T-helper 1 cell treated with Interleukin-12 subunit alpha and Interleukin-12 subunit beta and Interleukin-4 antibody, amounts not matched to agents 30 μg/mL and 1 μg/mL, for 36 hours (primary cell): ENCODE results near the gene KRTAP22-1.

Source experiments
- H3K27ac Mint-ChIP-seq: one replicate; pipeline ENCODE4 v1.8.0; 2021; ENCODE audit warnings: mild to moderate bottlenecking, mixed read lengths
- H3K27me3 Mint-ChIP-seq: one replicate; pipeline ENCODE4 v1.8.0; 2021; ENCODE audit warnings: low read depth, mixed read lengths
- H3K36me3 Mint-ChIP-seq: one replicate; pipeline ENCODE4 v1.8.0; 2021; ENCODE audit warnings: low read depth, mixed read lengths
- H3K4me1 Mint-ChIP-seq: one replicate; pipeline ENCODE4 v1.8.0; 2021; ENCODE audit warnings: low read depth, mixed read lengths
- H3K4me3 Mint-ChIP-seq: one replicate; pipeline ENCODE4 v1.8.0; 2021; ENCODE audit warnings: mild to moderate bottlenecking, moderate library complexity, mixed read lengths
- H3K9me3 Mint-ChIP-seq: one replicate; pipeline ENCODE4 v1.8.0; 2021; ENCODE audit warnings: mixed read lengths

The KRTAP22-1 gene

GRCh38 chr21:30605968-30606367 lies 5.1 kb downstream of the KRTAP22-1 start:
- Mint-ChIP-seq H3K36me3 (no peaks in the 10 kb centered on the region), H3K9me3 (peaks cover 5% of the 10 kb centered on the region), H3K4me3 (no peak overlapping the region), H3K27me3 (no peaks in the 10 kb centered on the region), H3K27ac (no peak overlapping the region), H3K4me1 (no peaks in the 10 kb centered on the region)

GRCh38 chr21:30612132-30612531 lies 11.2 kb downstream of the KRTAP22-1 start:
- Mint-ChIP-seq H3K4me1 (no peaks in the 10 kb centered on the region), H3K27ac (no peak overlapping the region), H3K36me3 (no peaks in the 10 kb centered on the region), H3K27me3 (no peaks in the 10 kb centered on the region), H3K9me3 (no peaks in the 10 kb centered on the region), H3K4me3 (no peak overlapping the region)

- Mint-ChIP-seq H3K4me3 (no peak within 1 kb of the TSS), H3K36me3 (no peaks in the 10 kb centered on the region), H3K9me3 (no peaks in the 10 kb centered on the region), H3K27ac (no peak within 1 kb of the TSS), H3K4me1 (no peaks in the 10 kb centered on the region), H3K27me3 (no peaks in the 10 kb centered on the region)
These were observed 12.9 kb downstream of the KRTAP22-1 start, which contains the start of gene KRTAP6-1 for GRCh38 chr21:30613836-30614235. KRTAP6-1 (minus strand) TSS chr21:30613930; CDS start chr21:30613904, 26 bp downstream.

- Mint-ChIP-seq H3K4me3 (no peak overlapping the region), H3K4me1 (no peaks in the 10 kb centered on the region), H3K27me3 (no peaks in the 10 kb centered on the region), H3K36me3 (no peaks in the 10 kb centered on the region), H3K27ac (no peak overlapping the region), H3K9me3 (no peaks in the 10 kb centered on the region)
These were observed 14.3 kb downstream of the KRTAP22-1 start for GRCh38 chr21:30615199-30615598.

- Mint-ChIP-seq H3K27ac (no peak within 1 kb of the TSS), H3K36me3 (no peaks in the 10 kb centered on the region)
These were observed 15.2 kb downstream of the KRTAP22-1 start, which contains the start of gene KRTAP20-1 for GRCh38 chr21:30616125-30616524. KRTAP20-1 (plus strand) TSS chr21:30616425; CDS start chr21:30616455, 30 bp downstream.

GRCh38 chr21:30620080-30620479 lies 19.2 kb downstream of the KRTAP22-1 start:
- Mint-ChIP-seq H3K27ac (no peak overlapping the region), H3K27me3 (no peaks in the 10 kb centered on the region), H3K4me1 (no peaks in the 10 kb centered on the region), H3K36me3 (no peaks in the 10 kb centered on the region), H3K4me3 (no peak overlapping the region), H3K9me3 (peaks cover 6% of the 10 kb centered on the region)

More at GRCh38 chr21:30616125-30616524, 15.2 kb downstream of the KRTAP22-1 start, which contains the start of gene KRTAP20-1:
- H3K4me3 Mint-ChIP-seq, result no peak within 1 kb of the TSS
- no peaks in the 10 kb centered on the region for H3K27me3 Mint-ChIP-seq
- no peaks in the 10 kb centered on the region for H3K9me3 Mint-ChIP-seq
- no peaks in the 10 kb centered on the region for H3K4me1 Mint-ChIP-seq

GRCh38 chr21:30620522-30620921 lies 19.6 kb downstream of the KRTAP22-1 start, which contains the start of gene KRTAP20-4:
KRTAP20-4 (plus strand) TSS chr21:30620627.
- H3K4me3 Mint-ChIP-seq, result no peak within 1 kb of the TSS
- H3K9me3 Mint-ChIP-seq, result peaks cover 6% of the 10 kb centered on the region
- H3K36me3 Mint-ChIP-seq, result no peaks in the 10 kb centered on the region
- no peaks in the 10 kb centered on the region for H3K4me1 Mint-ChIP-seq
- no peak within 1 kb of the TSS for H3K27ac Mint-ChIP-seq
- no peaks in the 10 kb centered on the region for H3K27me3 Mint-ChIP-seq

GRCh38 chr21:30623362-30623761 lies 22.5 kb downstream of the KRTAP22-1 start:
- H3K36me3 Mint-ChIP-seq, result no peaks in the 10 kb centered on the region
- no peak overlapping the region for H3K4me3 Mint-ChIP-seq
- peaks cover 6% of the 10 kb centered on the region for H3K9me3 Mint-ChIP-seq
- H3K4me1 Mint-ChIP-seq, result no peaks in the 10 kb centered on the region
- H3K27ac Mint-ChIP-seq, result no peak overlapping the region
- H3K27me3 Mint-ChIP-seq, result no peaks in the 10 kb centered on the region

- Mint-ChIP-seq H3K9me3 (peaks cover 6% of the 10 kb centered on the region), H3K4me1 (no peaks in the 10 kb centered on the region), H3K27me3 (no peaks in the 10 kb centered on the region), H3K36me3 (no peaks in the 10 kb centered on the region), H3K27ac (no peak overlapping the region), H3K4me3 (no peak overlapping the region)
These were observed 24.7 kb downstream of the KRTAP22-1 start for GRCh38 chr21:30625449-30626165.

- Mint-ChIP-seq H3K4me3 (no peak overlapping the region), H3K9me3 (peaks cover 6% of the 10 kb centered on the region), H3K27ac (no peak overlapping the region), H3K36me3 (no peaks in the 10 kb centered on the region), H3K4me1 (no peaks in the 10 kb centered on the region), H3K27me3 (no peaks in the 10 kb centered on the region)
These were observed 27.2 kb downstream of the KRTAP22-1 start for GRCh38 chr21:30628109-30628508.

GRCh38 chr21:30629200-30629599 lies 28.3 kb downstream of the KRTAP22-1 start:
- Mint-ChIP-seq H3K4me1 (no peaks in the 10 kb centered on the region), H3K27ac (no peak overlapping the region), H3K36me3 (no peaks in the 10 kb centered on the region), H3K27me3 (no peaks in the 10 kb centered on the region), H3K4me3 (no peak overlapping the region), H3K9me3 (peaks cover 6% of the 10 kb centered on the region)

- H3K9me3 Mint-ChIP-seq, result no peaks in the 10 kb centered on the region
- H3K4me1 Mint-ChIP-seq, result no peaks in the 10 kb centered on the region
- no peaks in the 10 kb centered on the region for H3K36me3 Mint-ChIP-seq
These were observed 34.0 kb downstream of the KRTAP22-1 start, which contains the start of gene KRTAP20-2 for GRCh38 chr21:30634906-30635305. KRTAP20-2 (plus strand) TSS chr21:30635206; CDS start chr21:30635264, 58 bp downstream.

GRCh38 chr21:30638686-30639085 lies 37.8 kb downstream of the KRTAP22-1 start:
- Mint-ChIP-seq H3K9me3 (peaks cover 3% of the 10 kb centered on the region), H3K27ac (no peak overlapping the region), H3K4me3 (no peak overlapping the region), H3K4me1 (no peaks in the 10 kb centered on the region), H3K36me3 (no peaks in the 10 kb centered on the region), H3K27me3 (no peaks in the 10 kb centered on the region)

More at GRCh38 chr21:30634906-30635305, 34.0 kb downstream of the KRTAP22-1 start, which contains the start of gene KRTAP20-2:
- Mint-ChIP-seq H3K4me3 (no peak within 1 kb of the TSS), H3K27me3 (no peaks in the 10 kb centered on the region), H3K27ac (no peak within 1 kb of the TSS)

- H3K27me3 Mint-ChIP-seq, result no peaks in the 10 kb centered on the region
- H3K36me3 Mint-ChIP-seq, result no peaks in the 10 kb centered on the region
- H3K27ac Mint-ChIP-seq, result no peak within 1 kb of the TSS
- H3K9me3 Mint-ChIP-seq, result peaks cover 6% of the 10 kb centered on the region
- H3K4me3 Mint-ChIP-seq, result no peak within 1 kb of the TSS
- H3K4me1 Mint-ChIP-seq, result no peaks in the 10 kb centered on the region
These were observed 41.7 kb downstream of the KRTAP22-1 start, which contains the start of gene KRTAP20-3 for GRCh38 chr21:30642564-30642963. KRTAP20-3 (plus strand) TSS chr21:30642864.

GRCh38 chr21:30646904-30647414 lies 46.1 kb downstream of the KRTAP22-1 start:
- H3K36me3 Mint-ChIP-seq, result no peaks in the 10 kb centered on the region

More at GRCh38 chr21:30646904-30647414, 46.1 kb downstream of the KRTAP22-1 start:
- no peak overlapping the region for H3K27ac Mint-ChIP-seq
- peaks cover 6% of the 10 kb centered on the region for H3K9me3 Mint-ChIP-seq
- no peaks in the 10 kb centered on the region for H3K27me3 Mint-ChIP-seq
- no peaks in the 10 kb centered on the region for H3K4me1 Mint-ChIP-seq
- no peak overlapping the region for H3K4me3 Mint-ChIP-seq
